HCT116 (cell line): ENCODE results near the gene ERC1. TPM values are rescaled to one million over a fixed set of nuclear protein-coding genes. Genes with fewer than 3 reads are reported as not detected.

Experiments used
- ATAC-seq: fragments of 200-7000 bp; cut with Tn5 transposase; 2 replicates; pipeline ENCODE4 v1.9.1; 2020; ENCODE audit warnings: mild to moderate bottlenecking, moderate library complexity
- BruUV-seq: library from RNA; stranded (reverse); fragments of 400-500 nt; replicated peaks from 2 replicates; lab custom pipeline; 2021; lab: Mats Ljungman, UMichigan
- CTCF ChIA-PET: fragments of 300-600 bp; sonication (Branson Sonifier 250); formaldehyde crosslinking; loops from one replicate; lab custom pipeline; 2021; ENCODE audit warnings: antibody characterized with exemption; lab: Charles Lee
- POLR2A ChIA-PET: fragments of 300-600, 350-600 bp; sonication (Branson Sonifier 250); formaldehyde crosslinking; loops from one replicate; lab custom pipeline; 2021; ENCODE audit warnings: antibody characterized with exemption; lab: Charles Lee
- RAD21 ChIA-PET, 2 experiments: fragments of 300-600 bp; sonication (Branson Sonifier 250); formaldehyde crosslinking; loops; one replicate each; lab custom pipeline; 2023; ENCODE audit warnings: low total read pairs in 2 of 2; ENCODE audit not compliant: uncharacterized antibody in 2 of 2, unreplicated experiment in 2 of 2, low non-redundant PET in 1 of 2; lab: Charles Lee
- DNase-seq: peaks from one replicate; pipeline ENCODE4 v3.0.0-alpha.2; 2010; ENCODE audit warnings: low read depth, low spot score
- H2AFZ ChIP-seq: fragments of 200-600 bp; shearing (Covaris generic), sonication (generic); 2 replicates; pipeline ENCODE4 v1.6.1; 2017; ENCODE audit warnings: low read depth, mixed run types, mixed read lengths, antibody characterized with exemption, low read length; ENCODE audit not compliant: poor library complexity, severe bottlenecking
- H3K27ac ChIP-seq: 2 replicates; pipeline ENCODE4 v1.5.1; 2012; ENCODE audit warnings: low read depth, low read length
- H3K27me3 ChIP-seq: fragments of 200-600 bp; sonication (generic); 2 replicates; pipeline ENCODE4 v1.6.1; 2016; ENCODE audit warnings: mixed run types, low read length, mixed read lengths; ENCODE audit not compliant: insufficient read depth
- H3K36me3 ChIP-seq, 2 experiments: fragments of 200-500 bp in 1 of 2; fragments of 200-600 bp in 1 of 2; sonication (Bioruptor generic) in 1 of 2; sonication (generic) in 1 of 2; 2 replicates each; pipeline versions ENCODE4 v1.5.1 to v1.6.1; 2014 to 2016; ENCODE audit warnings: low read length in 2 of 2, inconsistent platforms in 1 of 2, mixed read lengths in 1 of 2, mixed run types in 1 of 2; ENCODE audit not compliant: insufficient read depth in 2 of 2, control insufficient read depth in 1 of 2
- H3K4me1 ChIP-seq, 2 experiments: fragments of 200-600 bp in 1 of 2; sonication (generic) in 1 of 2; 2 replicates each; pipeline versions ENCODE4 v1.5.1 to v1.6.1; 2012 to 2017; ENCODE audit warnings: low read length in 2 of 2, inconsistent platforms in 1 of 2, mild to moderate bottlenecking in 1 of 2, mixed read lengths in 1 of 2, mixed run types in 1 of 2, moderate library complexity in 1 of 2; ENCODE audit not compliant: insufficient read depth in 2 of 2, control insufficient read depth in 1 of 2
- H3K4me2 ChIP-seq: fragments of 200-600 bp; sonication (generic); 2 replicates; pipeline ENCODE4 v1.6.1; 2017; ENCODE audit warnings: mixed run types, low read length, mixed read lengths
- H3K4me3 ChIP-seq, 2 experiments: fragments of 200-600 bp in 1 of 2; sonication (generic) in 1 of 2; replicated peaks in 1 of 2; 2 replicates each; pipeline ENCODE4 v1.5.1; 2011 to 2016; ENCODE audit warnings: low read length in 2 of 2, control low read depth in 1 of 2, low read depth in 1 of 2, mild to moderate bottlenecking in 1 of 2, mixed read lengths in 1 of 2, mixed run types in 1 of 2
- H3K79me2 ChIP-seq: fragments of 200-600 bp; sonication (generic); 2 replicates; pipeline ENCODE4 v1.6.1; 2017; ENCODE audit warnings: mild to moderate bottlenecking, mixed run types, low read length, moderate library complexity, mixed read lengths; ENCODE audit not compliant: insufficient read depth
- H3K9ac ChIP-seq: fragments of 200-600 bp; sonication (generic); 2 replicates; pipeline ENCODE4 v1.6.1; 2016; ENCODE audit warnings: low read length, mixed read lengths
- H3K9me2 ChIP-seq: fragments of 200-600 bp; sonication (generic), shearing (Covaris generic); 2 replicates; pipeline ENCODE4 v1.6.1; 2017; ENCODE audit warnings: mixed run types, mild to moderate bottlenecking, moderate library complexity; ENCODE audit not compliant: insufficient read depth
- H3K9me3 ChIP-seq, 2 experiments: fragments of 200-500 bp in 1 of 2; fragments of 200-600 bp in 1 of 2; sonication (Bioruptor generic) in 1 of 2; sonication (generic) in 1 of 2; 2 replicates each; pipeline ENCODE4 v1.6.1; 2014 to 2017; ENCODE audit warnings: low read length in 2 of 2, mixed read lengths in 2 of 2, inconsistent platforms in 1 of 2, low read depth in 1 of 2, mild to moderate bottlenecking in 1 of 2, mixed run types in 1 of 2, moderate library complexity in 1 of 2; ENCODE audit not compliant: control insufficient read depth in 1 of 2, insufficient read depth in 1 of 2
- H4K20me1 ChIP-seq: fragments of 200-600 bp; sonication (generic), shearing (Covaris generic); 2 replicates; pipeline ENCODE4 v1.6.1; 2017; ENCODE audit warnings: mixed run types, mild to moderate bottlenecking, moderate library complexity; ENCODE audit not compliant: insufficient read depth
- CEBPB ChIP-seq: IDR thresholded peaks from 2 replicates; pipeline ENCODE4 v1.6.1; 2012; ENCODE audit warnings: low read depth
- CTCF ChIP-seq, 3 experiments: fragments of 200-600 bp in 1 of 3; sonication (generic) in 1 of 3; IDR thresholded peaks in 2 of 3; conservative IDR thresholded peaks in 1 of 3; 2 replicates each; pipeline ENCODE4 v1.5.1; 2012 to 2017; ENCODE audit warnings: low read depth in 2 of 3, low read length in 2 of 3, antibody characterized with exemption in 1 of 3, borderline replicate concordance in 1 of 3, control low read depth in 1 of 3, mild to moderate bottlenecking in 1 of 3, mixed read lengths in 1 of 3, mixed run types in 1 of 3, moderate library complexity in 1 of 3; ENCODE audit not compliant: insufficient read depth in 1 of 3
- EGR1 ChIP-seq: IDR thresholded peaks from 2 replicates; pipeline ENCODE4 v1.6.1; 2012; ENCODE audit warnings: low read depth
- ELF1 ChIP-seq: IDR thresholded peaks from 2 replicates; pipeline ENCODE4 v1.6.1; 2012; ENCODE audit warnings: low read depth, borderline replicate concordance
- MAX ChIP-seq: IDR thresholded peaks from 2 replicates; pipeline ENCODE4 v1.6.1; 2012
- POLR2A ChIP-seq: IDR thresholded peaks from 2 replicates; pipeline ENCODE4 v1.7.0; 2011; ENCODE audit warnings: borderline replicate concordance; ENCODE audit not compliant: insufficient read depth, insufficient read length; ENCODE audit errors: extremely low read depth
- RAD21 ChIP-seq: IDR thresholded peaks from 2 replicates; pipeline ENCODE4 v1.6.1; 2012; ENCODE audit warnings: low read depth, mild to moderate bottlenecking
- SIN3A ChIP-seq: IDR thresholded peaks from 2 replicates; pipeline ENCODE4 v1.6.1; 2012; ENCODE audit warnings: low read depth
- SP1 ChIP-seq: IDR thresholded peaks from 2 replicates; pipeline ENCODE4 v1.6.1; 2012; ENCODE audit warnings: low read depth
- TCF7L2 ChIP-seq: IDR thresholded peaks from 2 replicates; pipeline ENCODE4 v1.7.0; 2011; ENCODE audit warnings: borderline replicate concordance, inconsistent platforms; ENCODE audit not compliant: insufficient read depth, insufficient read length; ENCODE audit errors: extremely low read depth
- YY1 ChIP-seq: IDR thresholded peaks from 2 replicates; pipeline ENCODE4 v1.6.1; 2011; ENCODE audit warnings: low read length, low read depth, moderate library complexity, mild to moderate bottlenecking; ENCODE audit not compliant: insufficient replicate concordance; ENCODE audit errors: extremely low read depth
- intact Hi-C: fragments of 100-400 bp; cut with micrococcal nuclease; formaldehyde crosslinking; loops from 2 replicates; pipeline ENCODE4 v1.10.0; 2022
- total RNA-seq: library from RNA; stranded (reverse); gene quantifications from one replicate; pipeline ENCODE4 v1.2.1, GENCODE V29; 2021; ENCODE audit not compliant: unreplicated experiment
- TF ChIP-seq, protein P1 (sequence below): IDR thresholded peaks from 2 replicates; pipeline ENCODE4 v1.6.1; 2011; ENCODE audit warnings: mild to moderate bottlenecking, low read length, moderate library complexity; ENCODE audit not compliant: insufficient replicate concordance; ENCODE audit errors: extremely low read depth

Gene ERC1
- total RNA-seq, 1 experiment from 2014 or later = 41.9 TPM

GRCh38 chr12:1515010-1515409, 524.0 kb downstream of the ERC1 start:
- no peak for DNase-seq
- no peak overlapping the region for H3K4me3 ChIP-seq
- no peak for ATAC-seq
- H2AFZ ChIP-seq = no peak overlapping the region
- peaks cover 0 to 3% of the 10 kb centered on the region in 2 experiments; a peak in 1 of 4 replicates for H3K9me3 ChIP-seq
- CTCF ChIA-PET = no interaction called here
- RAD21 ChIA-PET = no interaction called here
- H3K27ac ChIP-seq = no peak overlapping the region
- no peaks in the 10 kb centered on the region for H3K36me3 ChIP-seq
- H3K9me2 ChIP-seq = no peaks in the 10 kb centered on the region
- no peak overlapping the region for H3K4me2 ChIP-seq
- no TSS peak for BruUV-seq
- no peak for TF ChIP-seq EGR1
- TF ChIP-seq SIN3A = no peak
- TF ChIP-seq, protein P1, sequence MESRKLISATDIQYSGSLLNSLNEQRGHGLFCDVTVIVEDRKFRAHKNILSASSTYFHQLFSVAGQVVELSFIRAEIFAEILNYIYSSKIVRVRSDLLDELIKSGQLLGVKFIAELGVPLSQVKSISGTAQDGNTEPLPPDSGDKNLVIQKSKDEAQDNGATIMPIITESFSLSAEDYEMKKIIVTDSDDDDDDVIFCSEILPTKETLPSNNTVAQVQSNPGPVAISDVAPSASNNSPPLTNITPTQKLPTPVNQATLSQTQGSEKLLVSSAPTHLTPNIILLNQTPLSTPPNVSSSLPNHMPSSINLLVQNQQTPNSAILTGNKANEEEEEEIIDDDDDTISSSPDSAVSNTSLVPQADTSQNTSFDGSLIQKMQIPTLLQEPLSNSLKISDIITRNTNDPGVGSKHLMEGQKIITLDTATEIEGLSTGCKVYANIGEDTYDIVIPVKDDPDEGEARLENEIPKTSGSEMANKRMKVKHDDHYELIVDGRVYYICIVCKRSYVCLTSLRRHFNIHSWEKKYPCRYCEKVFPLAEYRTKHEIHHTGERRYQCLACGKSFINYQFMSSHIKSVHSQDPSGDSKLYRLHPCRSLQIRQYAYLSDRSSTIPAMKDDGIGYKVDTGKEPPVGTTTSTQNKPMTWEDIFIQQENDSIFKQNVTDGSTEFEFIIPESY = no peak
- TF ChIP-seq CEBPB = no peak
- TF ChIP-seq ELF1 = no peak
- TF ChIP-seq MAX = no peak
- TF ChIP-seq YY1 = no peak
- TF ChIP-seq SP1 = no peak
- no peak for TF ChIP-seq CTCF (IDR thresholded peaks at IDR 0.05 in 2 of 3, conservative IDR thresholded peaks at IDR 0.05 in 1 of 3; ENCODE audit: borderline replicate concordance in 1 of 3, insufficient read depth in 1 of 3, low read depth in 2 of 3, low read length in 2 of 3)
- no peak for TF ChIP-seq TCF7L2
- no peak for TF ChIP-seq POLR2A
- TF ChIP-seq RAD21 = no peak
- H3K4me1 ChIP-seq = peaks cover 16 to 18% of the 10 kb centered on the region in 2 experiments
- no peaks in the 10 kb centered on the region for H3K79me2 ChIP-seq
- intact Hi-C loops = no loop called here
- H4K20me1 ChIP-seq = no peaks in the 10 kb centered on the region
- no peak overlapping the region for H3K9ac ChIP-seq
- peaks cover 10% of the 10 kb centered on the region; the same call in 1 of the 2 replicates for H3K27me3 ChIP-seq
- POLR2A ChIA-PET = no interaction called here
